HL-60/S4 (cell line): ENCODE measurements around the gene SRCAP.
"Not testable (repeated sequence)": the region's sequence is repeated elsewhere in the genome, so short reads cannot be mapped to it uniquely, and the experiment has no call there.

ENCODE experiments used
- in situ Hi-C: fragments of 300-500 bp; cut with MboI; formaldehyde crosslinking; loops from 2 replicates; pipeline ENCODE4 v1.14.3; 2022; ENCODE audit warnings: low sequenced_read_pairs

The SRCAP gene

DNA sequence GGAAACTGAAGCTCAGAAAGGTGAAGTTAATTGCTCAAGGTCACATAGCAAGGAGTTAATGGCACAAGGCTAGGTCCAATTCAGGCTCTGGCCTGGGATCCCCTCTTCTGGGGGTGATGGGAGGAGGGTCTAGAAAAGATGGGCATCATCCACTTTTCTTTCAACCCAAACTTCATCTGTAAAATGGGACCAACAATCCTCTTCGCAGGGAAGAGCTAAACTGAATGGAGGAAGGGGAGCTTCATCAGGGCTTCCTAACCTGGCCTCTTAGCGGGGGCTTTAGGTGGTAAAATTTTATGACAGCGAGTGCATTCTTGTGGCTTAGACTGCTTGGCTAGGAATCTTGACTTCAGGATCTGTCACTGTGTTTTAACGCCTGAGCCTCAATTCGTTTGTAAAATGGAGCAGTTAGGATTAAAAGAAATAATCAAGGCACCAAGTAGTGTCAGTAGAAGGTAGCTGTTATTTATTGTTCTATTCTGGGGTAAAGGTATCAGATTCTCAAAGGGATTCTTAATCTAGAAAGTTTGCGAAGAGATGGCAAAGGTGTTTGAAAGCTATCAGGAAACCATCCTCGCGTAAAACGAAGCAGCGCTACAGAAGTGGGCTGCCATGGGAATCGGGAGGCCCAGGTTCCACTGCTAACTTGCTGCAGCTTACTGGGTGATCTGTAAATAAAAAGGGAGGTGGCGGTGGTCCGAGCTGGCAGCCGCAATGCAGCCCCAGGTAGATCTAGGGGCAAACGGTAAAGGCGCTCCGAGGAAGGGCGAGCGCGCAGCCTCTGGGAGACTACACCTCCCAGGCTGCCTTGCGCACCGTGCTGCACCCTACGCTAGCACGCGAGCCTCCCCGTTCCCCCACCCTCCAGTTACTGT is 1.5 kb upstream of the SRCAP start:
- in situ Hi-C loops = no loop called here

- in situ Hi-C loops = no loop called here
These were observed 694 bp upstream of the SRCAP start for GRCh38 chr16:30698139-30698815.

DNA sequence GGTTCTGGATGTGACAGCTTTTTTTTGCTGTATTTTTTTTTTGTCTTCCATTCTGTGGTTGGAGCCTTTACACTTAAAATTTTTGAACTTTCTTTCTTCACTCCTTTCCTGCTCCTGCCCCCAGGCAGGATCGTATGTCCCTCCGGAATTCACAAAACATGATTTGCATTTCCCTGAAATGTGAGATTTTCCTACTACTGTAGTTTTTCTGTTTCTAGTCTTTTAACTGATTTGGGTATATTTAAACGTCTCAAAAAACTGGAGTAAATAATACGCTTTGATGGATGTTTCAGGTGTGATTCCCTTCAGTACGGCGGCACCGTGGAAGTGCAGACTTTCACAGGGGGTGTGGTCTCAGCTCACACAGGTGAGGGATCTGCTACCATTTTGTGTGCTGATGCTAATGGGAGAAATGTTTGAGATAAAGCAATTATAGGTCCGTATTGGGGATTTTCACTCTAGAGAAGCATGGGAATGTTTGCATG is 686 bp downstream of the SRCAP start:
- in situ Hi-C loops = no loop called here

- in situ Hi-C loops = no loop called here
These were observed 1.5 kb downstream of the SRCAP start for GRCh38 chr16:30700491-30700890.

GRCh38 chr16:30700971-30701370 is 2.0 kb downstream of the SRCAP start:
- in situ Hi-C loops = no loop called here

DNA sequence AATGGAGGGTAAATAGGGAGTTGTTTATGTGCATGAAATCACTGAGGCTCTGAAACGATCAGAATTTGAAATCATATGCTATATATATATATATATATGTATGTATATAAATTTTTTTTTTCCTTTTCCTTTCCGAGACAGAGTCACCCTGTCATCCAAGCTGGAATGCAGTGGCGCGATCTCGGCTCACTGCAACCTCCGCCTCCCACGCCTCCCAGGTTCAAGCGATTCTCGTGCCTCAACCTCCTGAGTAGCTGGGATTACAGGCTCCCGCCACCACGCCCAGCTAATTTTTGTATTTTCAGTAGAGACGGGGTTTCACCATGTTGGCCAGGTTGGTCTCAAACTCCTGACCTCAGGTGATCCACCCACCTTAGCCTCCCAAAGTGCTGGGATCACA is 4.1 kb downstream of the SRCAP start:
- in situ Hi-C loops = not testable (repeated sequence)

GRCh38 chr16:30703971-30704370 is 5.0 kb downstream of the SRCAP start:
- in situ Hi-C loops = no loop called here

DNA sequence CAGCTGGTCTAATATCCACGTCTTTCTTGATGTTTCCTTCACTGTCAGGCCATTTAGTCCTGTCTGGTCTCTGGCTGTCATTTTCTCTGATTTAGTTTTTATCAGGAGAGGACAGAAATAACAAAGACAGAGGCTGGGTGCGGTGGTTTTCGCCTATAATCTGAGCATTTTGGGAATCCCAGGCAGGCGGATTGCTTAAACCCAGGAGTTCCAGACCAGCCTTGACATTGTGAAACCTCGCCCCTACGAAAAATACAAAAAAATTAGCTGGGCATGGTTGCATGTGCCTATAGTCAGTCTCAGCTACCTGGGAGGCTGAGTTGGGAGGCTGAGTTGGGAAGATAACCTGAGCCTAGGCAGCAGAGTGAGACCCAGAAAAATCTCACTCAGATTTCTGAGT is 7.1 kb downstream of the SRCAP start:
- in situ Hi-C loops = no loop called here

GRCh38 chr16:30710971-30711370 is 12.0 kb downstream of the SRCAP start:
- in situ Hi-C loops = no loop called here

- in situ Hi-C loops = no loop called here
These were observed 12.7 kb downstream of the SRCAP start for GRCh38 chr16:30711712-30712111.

- in situ Hi-C loops = no loop called here
These were observed 16.9 kb downstream of the SRCAP start for GRCh38 chr16:30715750-30716445.

GRCh38 chr16:30720086-30720485 is 21.1 kb downstream of the SRCAP start:
- in situ Hi-C loops = no loop called here

GRCh38 chr16:30720694-30721093 is 21.7 kb downstream of the SRCAP start:
- in situ Hi-C loops = no loop called here

DNA sequence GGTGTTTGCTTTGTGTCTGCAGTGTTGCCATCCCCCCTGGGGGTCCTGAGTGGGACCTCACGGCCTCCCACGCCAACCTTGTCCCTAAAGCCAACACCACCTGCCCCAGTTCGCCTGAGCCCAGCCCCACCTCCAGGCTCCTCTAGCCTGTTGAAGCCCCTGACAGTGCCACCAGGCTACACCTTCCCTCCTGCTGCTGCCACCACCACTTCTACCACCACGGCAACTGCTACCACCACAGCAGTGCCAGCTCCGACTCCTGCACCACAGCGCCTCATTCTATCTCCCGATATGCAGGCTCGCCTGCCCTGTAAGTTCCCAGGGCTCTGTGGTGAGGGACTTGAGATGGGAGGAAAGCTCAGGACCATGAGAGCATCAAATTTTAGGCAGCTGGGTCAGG is 22.2 kb downstream of the SRCAP start:
- in situ Hi-C loops = no loop called here

- in situ Hi-C loops = no loop called here
These were observed 22.6 kb downstream of the SRCAP start for GRCh38 chr16:30721606-30722005.

DNA sequence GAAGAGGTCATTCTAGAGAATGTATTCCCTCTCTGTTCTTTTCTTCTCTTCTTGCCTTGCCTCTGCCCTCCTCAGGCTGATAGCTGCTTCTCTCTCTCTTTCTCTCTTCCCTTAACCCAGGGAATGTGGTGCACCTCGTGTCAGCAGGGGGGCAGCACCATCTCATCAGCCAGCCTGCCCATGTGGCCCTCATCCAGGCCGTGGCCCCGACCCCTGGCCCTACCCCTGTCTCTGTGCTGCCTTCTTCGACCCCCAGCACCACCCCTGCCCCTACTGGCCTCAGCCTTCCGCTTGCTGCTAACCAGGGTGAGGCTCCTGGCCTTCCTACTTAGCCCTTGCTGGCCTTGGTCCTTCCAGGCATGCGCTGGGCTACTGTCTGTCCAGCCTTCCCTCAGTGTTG is 23.5 kb downstream of the SRCAP start:
- in situ Hi-C loops = no loop called here

- in situ Hi-C loops = no loop called here
These were observed 23.9 kb downstream of the SRCAP start for GRCh38 chr16:30722916-30723315.

DNA sequence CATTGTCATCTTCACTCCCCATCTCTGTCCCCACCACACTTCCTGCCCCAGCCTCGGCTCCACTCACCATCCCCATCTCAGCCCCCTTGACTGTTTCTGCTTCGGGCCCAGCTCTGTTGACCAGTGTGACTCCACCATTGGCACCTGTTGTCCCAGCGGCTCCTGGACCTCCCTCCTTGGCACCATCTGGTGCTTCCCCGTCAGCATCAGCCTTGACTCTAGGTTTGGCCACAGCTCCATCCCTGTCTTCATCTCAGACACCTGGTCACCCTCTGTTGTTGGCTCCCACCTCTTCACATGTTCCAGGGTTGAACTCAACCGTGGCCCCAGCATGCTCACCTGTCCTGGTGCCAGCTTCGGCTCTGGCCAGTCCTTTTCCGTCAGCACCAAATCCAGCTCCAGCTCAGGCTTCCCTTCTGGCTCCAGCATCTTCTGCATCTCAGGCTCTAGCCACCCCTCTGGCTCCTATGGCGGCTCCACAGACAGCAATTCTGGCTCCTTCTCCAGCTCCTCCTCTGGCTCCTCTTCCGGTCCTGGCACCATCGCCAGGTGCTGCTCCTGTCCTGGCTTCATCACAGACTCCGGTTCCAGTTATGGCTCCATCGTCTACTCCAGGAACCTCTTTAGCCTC is 24.9 kb downstream of the SRCAP start:
- in situ Hi-C loops = no loop called here

GRCh38 chr16:30724641-30725417 is 25.9 kb downstream of the SRCAP start:
- in situ Hi-C loops = no loop called here

- in situ Hi-C loops = no loop called here
These were observed 26.4 kb downstream of the SRCAP start for GRCh38 chr16:30725418-30725792.
